ENCODE data around the gene LINC00632.

The LINC00632 gene

DNA sequence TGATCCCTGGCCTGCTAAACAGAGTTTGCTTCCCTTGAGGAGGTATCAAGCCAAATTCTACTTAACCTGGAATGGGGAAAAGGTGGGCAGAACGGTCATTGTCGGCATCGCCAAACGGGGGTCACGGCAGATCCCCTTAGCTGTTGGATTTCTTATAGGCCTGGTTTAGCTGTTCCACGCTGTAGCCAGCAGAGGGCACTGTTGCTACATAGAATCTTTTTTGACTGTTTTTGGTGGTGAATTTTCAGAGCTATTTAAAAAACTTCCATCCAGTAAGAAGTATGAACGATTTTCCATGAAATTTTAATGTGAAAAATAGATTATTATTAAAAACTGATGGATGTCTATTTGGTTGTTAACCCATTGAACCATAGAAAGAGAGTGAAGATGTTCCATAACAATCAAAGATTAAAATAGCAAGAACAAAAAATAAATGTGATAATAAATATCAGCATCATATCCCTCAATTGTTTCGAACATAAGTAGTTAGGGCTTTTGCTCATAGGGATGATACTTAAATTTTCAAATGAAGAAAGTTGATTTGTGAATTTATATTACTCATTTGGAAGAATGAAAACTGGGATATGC lies 56.6 kb downstream of the LINC00632 start:
- Histone ChIP-seq H3K79me2 (ENCODE audit: control insufficient read depth, low read length) (no peaks in the 10 kb centered on the region), H3K9me2 (replicated peaks; ENCODE audit: control insufficient read depth, low read length) (no peaks in the 10 kb centered on the region), H4K20me1 (ENCODE audit: control insufficient read depth, insufficient read depth, low read depth, low read length) (no peaks in the 10 kb centered on the region), H3K27ac (ENCODE audit: low read depth, low read length) (no peak overlapping the region), H3K4me3 (ENCODE audit: low read length) (no peak overlapping the region), H3K27me3 (ENCODE audit: control insufficient read depth, low read length) (no peaks in the 10 kb centered on the region), H3K9me3 (ENCODE audit: control insufficient read depth, insufficient read depth, low read length) (no peaks in the 10 kb centered on the region), H3K4me1 (ENCODE audit: control insufficient read depth, low read length) (no peaks in the 10 kb centered on the region), H3K36me3 (ENCODE audit: control insufficient read depth, low read length) (no peaks in the 10 kb centered on the region), H3K4me2 (ENCODE audit: low read length) (no peak overlapping the region), H3F3A (ENCODE audit: control insufficient read depth, insufficient read depth) (no peaks in the 10 kb centered on the region)
- TF ChIP-seq, protein P1, sequence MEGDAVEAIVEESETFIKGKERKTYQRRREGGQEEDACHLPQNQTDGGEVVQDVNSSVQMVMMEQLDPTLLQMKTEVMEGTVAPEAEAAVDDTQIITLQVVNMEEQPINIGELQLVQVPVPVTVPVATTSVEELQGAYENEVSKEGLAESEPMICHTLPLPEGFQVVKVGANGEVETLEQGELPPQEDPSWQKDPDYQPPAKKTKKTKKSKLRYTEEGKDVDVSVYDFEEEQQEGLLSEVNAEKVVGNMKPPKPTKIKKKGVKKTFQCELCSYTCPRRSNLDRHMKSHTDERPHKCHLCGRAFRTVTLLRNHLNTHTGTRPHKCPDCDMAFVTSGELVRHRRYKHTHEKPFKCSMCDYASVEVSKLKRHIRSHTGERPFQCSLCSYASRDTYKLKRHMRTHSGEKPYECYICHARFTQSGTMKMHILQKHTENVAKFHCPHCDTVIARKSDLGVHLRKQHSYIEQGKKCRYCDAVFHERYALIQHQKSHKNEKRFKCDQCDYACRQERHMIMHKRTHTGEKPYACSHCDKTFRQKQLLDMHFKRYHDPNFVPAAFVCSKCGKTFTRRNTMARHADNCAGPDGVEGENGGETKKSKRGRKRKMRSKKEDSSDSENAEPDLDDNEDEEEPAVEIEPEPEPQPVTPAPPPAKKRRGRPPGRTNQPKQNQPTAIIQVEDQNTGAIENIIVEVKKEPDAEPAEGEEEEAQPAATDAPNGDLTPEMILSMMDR (IDR thresholded peaks at IDR 0.05; ENCODE audit: low read depth, low read length, poor library complexity, severe bottlenecking): peak; percentile 57
- no peak for TF ChIP-seq EZH2phosphoT487 (IDR thresholded peaks at IDR 0.05; ENCODE audit: borderline replicate concordance, low read length)

DNA sequence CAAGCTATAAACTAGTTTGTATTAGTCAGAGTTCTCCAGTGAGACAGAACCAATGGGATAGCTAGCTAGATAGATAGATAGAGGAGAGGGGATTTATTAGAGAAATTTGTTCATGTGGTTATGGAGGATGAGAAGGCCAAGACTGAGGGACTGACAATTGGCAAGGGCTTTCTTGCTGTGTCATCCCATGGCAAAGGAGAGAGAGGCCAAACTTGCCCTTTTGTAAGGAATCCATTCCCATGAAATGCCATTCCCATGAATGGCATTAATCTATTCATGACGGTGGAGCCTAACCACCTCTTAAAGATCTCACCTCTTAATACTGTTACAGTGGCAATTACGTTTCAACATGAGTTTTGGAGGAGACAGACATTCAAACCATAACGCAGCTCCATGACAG lies 58.1 kb downstream of the LINC00632 start:
- Histone ChIP-seq H3K27me3 (ENCODE audit: control insufficient read depth, low read length) (no peaks in the 10 kb centered on the region), H3K79me2 (ENCODE audit: control insufficient read depth, low read length) (no peaks in the 10 kb centered on the region), H3K36me3 (ENCODE audit: control insufficient read depth, low read length) (no peaks in the 10 kb centered on the region), H3K4me2 (ENCODE audit: low read length) (no peak overlapping the region), H4K20me1 (ENCODE audit: control insufficient read depth, insufficient read depth, low read depth, low read length) (no peaks in the 10 kb centered on the region), H3K27ac (ENCODE audit: low read depth, low read length) (no peak overlapping the region), H3K9me3 (ENCODE audit: control insufficient read depth, insufficient read depth, low read length) (no peaks in the 10 kb centered on the region), H3K9me2 (replicated peaks; ENCODE audit: control insufficient read depth, low read length) (no peaks in the 10 kb centered on the region), H3F3A (ENCODE audit: control insufficient read depth, insufficient read depth) (no peaks in the 10 kb centered on the region), H3K4me1 (ENCODE audit: control insufficient read depth, low read length) (no peaks in the 10 kb centered on the region), H3K4me3 (ENCODE audit: low read length) (no peak overlapping the region)
- TF ChIP-seq, protein P1 (IDR thresholded peaks at IDR 0.05; ENCODE audit: low read depth, low read length, poor library complexity, severe bottlenecking): no peak
- no peak for TF ChIP-seq EZH2phosphoT487 (IDR thresholded peaks at IDR 0.05; ENCODE audit: borderline replicate concordance, low read length)

DNA sequence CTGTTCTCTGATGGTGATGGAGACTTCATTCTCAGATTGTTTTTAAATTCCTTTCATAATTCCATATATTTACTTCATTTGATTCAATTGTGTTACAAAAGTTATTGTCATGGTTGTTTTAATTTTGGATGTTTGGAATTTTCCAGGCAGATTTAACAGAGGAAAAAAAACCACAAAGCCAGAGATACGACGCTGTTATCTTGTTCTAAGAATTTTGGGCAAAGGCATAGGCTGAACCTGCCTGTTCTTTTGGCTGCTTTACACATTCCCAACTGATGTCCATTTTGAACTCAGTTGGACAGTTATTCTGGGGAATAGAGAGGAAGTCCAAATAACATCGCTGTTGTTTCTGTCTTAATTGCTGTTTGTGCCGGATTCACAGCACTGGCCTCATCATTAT lies 65.7 kb downstream of the LINC00632 start:
- Histone ChIP-seq H3K9me3 (ENCODE audit: control insufficient read depth, insufficient read depth, low read length) (no peaks in the 10 kb centered on the region), H3F3A (ENCODE audit: control insufficient read depth, insufficient read depth) (no peaks in the 10 kb centered on the region), H3K27ac (ENCODE audit: low read depth, low read length) (no peak overlapping the region), H4K20me1 (ENCODE audit: control insufficient read depth, insufficient read depth, low read depth, low read length) (no peaks in the 10 kb centered on the region), H3K36me3 (ENCODE audit: control insufficient read depth, low read length) (no peaks in the 10 kb centered on the region), H3K27me3 (ENCODE audit: control insufficient read depth, low read length) (no peaks in the 10 kb centered on the region), H3K9me2 (replicated peaks; ENCODE audit: control insufficient read depth, low read length) (no peaks in the 10 kb centered on the region), H3K4me2 (ENCODE audit: low read length) (no peak overlapping the region), H3K79me2 (ENCODE audit: control insufficient read depth, low read length) (no peaks in the 10 kb centered on the region), H3K4me3 (ENCODE audit: low read length) (no peak overlapping the region), H3K4me1 (ENCODE audit: control insufficient read depth, low read length) (no peaks in the 10 kb centered on the region)
- TF ChIP-seq, protein P1 (IDR thresholded peaks at IDR 0.05; ENCODE audit: low read depth, low read length, poor library complexity, severe bottlenecking): no peak
- TF ChIP-seq EZH2phosphoT487 (IDR thresholded peaks at IDR 0.05; ENCODE audit: borderline replicate concordance, low read length): no peak
